PFSK-1 (cell line): ENCODE results near the gene HMOX2. TPM values are rescaled to one million over a fixed set of nuclear protein-coding genes. Genes with fewer than 3 reads are reported as not detected.

Source experiments
- FOXP2 ChIP-seq: optimal IDR thresholded peaks from 2 replicates; pipeline ENCODE3; 2011; ENCODE audit warnings: borderline replicate concordance, control low read depth, inconsistent platforms; ENCODE audit not compliant: insufficient read depth; ENCODE audit errors: extremely low read length, extremely low read depth
- POLR2AphosphoS5 ChIP-seq: IDR thresholded peaks from 2 replicates; pipeline ENCODE4 v1.6.1; 2012; ENCODE audit warnings: low read depth, mild to moderate bottlenecking, control low read depth, low read length, moderate library complexity
- REST ChIP-seq, 2 experiments: IDR thresholded peaks; 2 replicates each; pipeline versions ENCODE4 v1.6.1 to v1.8.0; 2011 to 2012; ENCODE audit warnings: low read depth in 2 of 2, low read length in 2 of 2, control low read depth in 1 of 2, inconsistent platforms in 1 of 2, mild to moderate bottlenecking in 1 of 2, moderate library complexity in 1 of 2; ENCODE audit not compliant: insufficient read depth in 1 of 2
- SIN3A ChIP-seq: IDR thresholded peaks from 2 replicates; pipeline ENCODE4 v1.6.1; 2012; ENCODE audit warnings: mild to moderate bottlenecking, low read length, moderate library complexity, borderline replicate concordance; ENCODE audit not compliant: insufficient read depth
- TAF1 ChIP-seq: IDR thresholded peaks from 2 replicates; pipeline ENCODE4 v1.6.1; 2012; ENCODE audit warnings: low read length, control low read depth, borderline replicate concordance; ENCODE audit not compliant: insufficient read depth
- polyA plus RNA-seq: library from polyadenylated mRNA; unstranded; fragments of >200 nt; gene quantifications from one replicate; pipeline ENCODE4 v1.2.1, GENCODE V29; 2012; ENCODE audit warnings: low read depth, missing spikeins; ENCODE audit not compliant: insufficient read length

Gene HMOX2
- 53.3 TPM for polyA plus RNA-seq

- 0 out of 2 replicates have a peak, but pooled peaks have one; percentile 87 for TF ChIP-seq SIN3A
- TF ChIP-seq FOXP2 = peak; percentile 96
- peak in 1 of 2 experiments; percentile 59; a peak in 1 of 4 replicates for TF ChIP-seq REST (IDR thresholded peaks at IDR 0.05; ENCODE audit: insufficient read depth in 1 of 2, low read depth in 2 of 2, low read length in 2 of 2)
- peak; percentile 85 for TF ChIP-seq POLR2AphosphoS5
- TF ChIP-seq TAF1 = peak; percentile 89
These were observed at the start of gene HMOX2 for GRCh38 chr16:4475880-4476788. Gene HMOX2 (plus strand): TSS chr16:4476398. CDS start chr16:4505525, 29,127 bp downstream.

GRCh38 chr16:4426722-4427372, 49.4 kb upstream of the HMOX2 start:
- TF ChIP-seq SIN3A (no peak), TAF1 (no peak), POLR2AphosphoS5 (no peak), FOXP2 (no peak), REST (IDR thresholded peaks at IDR 0.05; ENCODE audit: insufficient read depth in 1 of 2, low read depth in 2 of 2, low read length in 2 of 2) (no peak)

- TF ChIP-seq TAF1 (no peak), REST (IDR thresholded peaks at IDR 0.05; ENCODE audit: insufficient read depth in 1 of 2, low read depth in 2 of 2, low read length in 2 of 2) (no peak), SIN3A (no peak), FOXP2 (no peak), POLR2AphosphoS5 (no peak)
These were observed 47.7 kb upstream of the HMOX2 start for GRCh38 chr16:4428500-4428899.

GRCh38 chr16:4431023-4431422, 45.2 kb upstream of the HMOX2 start:
- no peak for TF ChIP-seq TAF1
- 0 out of 2 replicates have a peak, but pooled peaks have one; percentile 15 for TF ChIP-seq POLR2AphosphoS5

GRCh38 chr16:4433228-4433627, 43.0 kb upstream of the HMOX2 start:
- TF ChIP-seq SIN3A (no peak), REST (IDR thresholded peaks at IDR 0.05; ENCODE audit: insufficient read depth in 1 of 2, low read depth in 2 of 2, low read length in 2 of 2) (no peak)
